HG03378 (cell line): ENCODE measurements around the gene COQ8B.

Source experiments
- ATAC-seq: cut with Tn5 transposase; IDR thresholded peaks from one replicate; pipeline ENCODE4 v1.9.1; 2021; ENCODE audit warnings: mild to moderate bottlenecking, moderate library complexity; ENCODE audit not compliant: unreplicated experiment

COQ8B gene

GRCh38 chr19:40642051-40642706 is 74.5 kb downstream of the COQ8B start:
- no peak for ATAC-seq
